HG02973 (cell line): Measurements from ENCODE around the gene CMTM6.
A peak's percentile ranks its signal among the peaks of the same experiment; 100 is the strongest.
"Not testable (repeated sequence)": the region's sequence is repeated elsewhere in the genome, so short reads cannot be mapped to it uniquely, and the experiment has no call there.

Source experiments
- ATAC-seq: cut with Tn5 transposase; IDR thresholded peaks from one replicate; pipeline ENCODE4 v1.9.1; 2021; ENCODE audit warnings: moderate library complexity; ENCODE audit not compliant: unreplicated experiment

The CMTM6 gene

GRCh38 chr3:32500231-32500630 is 2.4 kb downstream of the CMTM6 start:
- no peak for ATAC-seq

GRCh38 chr3:32499585-32499984 is 3.1 kb downstream of the CMTM6 start:
- no peak for ATAC-seq

GRCh38 chr3:32498992-32499391 is 3.7 kb downstream of the CMTM6 start:
- no peak for ATAC-seq

- ATAC-seq: no peak
Observed at GRCh38 chr3:32498252-32498651, 4.4 kb downstream of the CMTM6 start.

- no peak for ATAC-seq
Observed at GRCh38 chr3:32495609-32496008, 7.0 kb downstream of the CMTM6 start.

GRCh38 chr3:32495085-32495484 is 7.6 kb downstream of the CMTM6 start:
- ATAC-seq: no peak

GRCh38 chr3:32493437-32494414 is 8.9 kb downstream of the CMTM6 start:
- ATAC-seq: peak; percentile 69

GRCh38 chr3:32492684-32493436 is 9.8 kb downstream of the CMTM6 start:
- no peak for ATAC-seq

GRCh38 chr3:32488474-32489008 is 14.1 kb downstream of the CMTM6 start:
- ATAC-seq: no peak

GRCh38 chr3:32487781-32488473 is 14.7 kb downstream of the CMTM6 start:
- ATAC-seq: no peak

GRCh38 chr3:32484436-32484835 is 18.2 kb downstream of the CMTM6 start:
- no peak for ATAC-seq

- no peak for ATAC-seq
Observed at GRCh38 chr3:32483772-32484171, 18.9 kb downstream of the CMTM6 start.

GRCh38 chr3:32482693-32483092 is 20.0 kb downstream of the CMTM6 start:
- ATAC-seq: no peak

GRCh38 chr3:32481791-32482631 is 20.6 kb downstream of the CMTM6 start:
- no peak for ATAC-seq

- no peak for ATAC-seq
Observed at GRCh38 chr3:32480604-32481003, 22.0 kb downstream of the CMTM6 start.

- no peak for ATAC-seq
Observed at GRCh38 chr3:32474201-32474600, 28.5 kb downstream of the CMTM6 start.

- not testable (repeated sequence) for ATAC-seq
Observed at GRCh38 chr3:32472151-32472550, 30.5 kb downstream of the CMTM6 start.

- no peak for ATAC-seq
Observed at GRCh38 chr3:32471246-32471645, 31.4 kb downstream of the CMTM6 start.

GRCh38 chr3:32470362-32470761 is 32.3 kb downstream of the CMTM6 start:
- ATAC-seq: no peak
